ENCODE data around the gene EDA. TPM values are rescaled to one million over a fixed set of nuclear protein-coding genes. Genes with fewer than 3 reads are reported as not detected.

Gene EDA
- total RNA-seq, 1 donor from 2014 or later, result 2.5 TPM

- DNase-seq (ENCODE audit: low read depth), result no peak
- H3K27me3 ChIP-seq (ENCODE audit: control insufficient read depth, insufficient read depth, low read length), result no peaks in the 10 kb centered on the region
- no peak for TF ChIP-seq CTCF (IDR thresholded peaks at IDR 0.05; ENCODE audit: insufficient read depth, low read length, poor library complexity, severe bottlenecking)
- H3K36me3 ChIP-seq (ENCODE audit: control insufficient read depth, insufficient read depth, low read length), result no peaks in the 10 kb centered on the region
- no peak overlapping the region for H3K4me3 ChIP-seq (ENCODE audit: low read depth, low read length)
These were observed 10.2 kb downstream of the EDA start for GRCh38 chrX:69626129-69626528.

- Histone ChIP-seq H3K36me3 (ENCODE audit: control insufficient read depth, insufficient read depth, low read length) (no peaks in the 10 kb centered on the region), H3K4me3 (ENCODE audit: low read depth, low read length) (no peak overlapping the region), H3K27me3 (ENCODE audit: control insufficient read depth, insufficient read depth, low read length) (no peaks in the 10 kb centered on the region)
- DNase-seq (ENCODE audit: low read depth), result no peak
- no peak for TF ChIP-seq CTCF (IDR thresholded peaks at IDR 0.05; ENCODE audit: insufficient read depth, low read length, poor library complexity, severe bottlenecking)
These were observed 11.8 kb downstream of the EDA start for GRCh38 chrX:69627744-69628143.

GRCh38 chrX:69630147-69630546 lies 14.2 kb downstream of the EDA start:
- no peaks in the 10 kb centered on the region for H3K36me3 ChIP-seq (ENCODE audit: control insufficient read depth, insufficient read depth, low read length)
- no peak for DNase-seq (ENCODE audit: low read depth)

GRCh38 chrX:69664693-69665092 lies 48.8 kb downstream of the EDA start:
- Histone ChIP-seq H3K27me3 (ENCODE audit: control insufficient read depth, insufficient read depth, low read length) (no peaks in the 10 kb centered on the region), H3K4me3 (ENCODE audit: low read depth, low read length) (no peak overlapping the region), H3K36me3 (ENCODE audit: control insufficient read depth, insufficient read depth, low read length) (no peaks in the 10 kb centered on the region)
- TF ChIP-seq CTCF (IDR thresholded peaks at IDR 0.05; ENCODE audit: insufficient read depth, low read length, poor library complexity, severe bottlenecking), result no peak
- no peak for DNase-seq (ENCODE audit: low read depth)

More at GRCh38 chrX:69630147-69630546, 14.2 kb downstream of the EDA start:
- Histone ChIP-seq H3K4me3 (ENCODE audit: low read depth, low read length) (no peak overlapping the region), H3K27me3 (ENCODE audit: control insufficient read depth, insufficient read depth, low read length) (no peaks in the 10 kb centered on the region)
- no peak for TF ChIP-seq CTCF (IDR thresholded peaks at IDR 0.05; ENCODE audit: insufficient read depth, low read length, poor library complexity, severe bottlenecking)

- no peak overlapping the region for H3K4me3 ChIP-seq (ENCODE audit: low read depth, low read length)
- no peaks in the 10 kb centered on the region for H3K27me3 ChIP-seq (ENCODE audit: control insufficient read depth, insufficient read depth, low read length)
- DNase-seq (ENCODE audit: low read depth), result no peak
- H3K36me3 ChIP-seq (ENCODE audit: control insufficient read depth, insufficient read depth, low read length), result no peaks in the 10 kb centered on the region
- TF ChIP-seq CTCF (IDR thresholded peaks at IDR 0.05; ENCODE audit: insufficient read depth, low read length, poor library complexity, severe bottlenecking), result no peak
These were observed 54.2 kb downstream of the EDA start for GRCh38 chrX:69670001-69670555.

- Histone ChIP-seq H3K36me3 (ENCODE audit: control insufficient read depth, insufficient read depth, low read length) (no peaks in the 10 kb centered on the region), H3K4me3 (ENCODE audit: low read depth, low read length) (no peak overlapping the region), H3K27me3 (ENCODE audit: control insufficient read depth, insufficient read depth, low read length) (no peaks in the 10 kb centered on the region)
- TF ChIP-seq CTCF (IDR thresholded peaks at IDR 0.05; ENCODE audit: insufficient read depth, low read length, poor library complexity, severe bottlenecking), result no peak
- DNase-seq (ENCODE audit: low read depth), result no peak
These were observed 59.0 kb downstream of the EDA start for GRCh38 chrX:69674891-69675290.
